ENCODE measurements around the gene CACNA1H.
"Not testable (repeated sequence)": the region's sequence is repeated elsewhere in the genome, so short reads cannot be mapped to it uniquely, and the experiment has no call there.

- not testable (repeated sequence) for TF ChIP-seq CTCF (IDR thresholded peaks at IDR 0.05; ENCODE audit: low read depth, low read length); MAX (IDR thresholded peaks at IDR 0.05; ENCODE audit: low read depth, low read length); POLR2A (IDR thresholded peaks at IDR 0.05; ENCODE audit: extremely low read depth, insufficient read length); MYC (IDR thresholded peaks at IDR 0.05; ENCODE audit: low read depth, low read length)
Observed at GRCh38 chr16:1249031-1249755, 96.3 kb downstream of the CACNA1H start.
